HepG2 (cell line): Measurements from ENCODE around the gene NFAT5. TPM values are rescaled to one million over a fixed set of nuclear protein-coding genes. Genes with fewer than 3 reads are reported as not detected.

Experiments used
- ATAC-seq: fragments of 200-7000 bp; cut with Tn5 transposase; 3 replicates; pipeline ENCODE4 v1.9.1; 2020; ENCODE audit warnings: mild to moderate bottlenecking, moderate library complexity
- BruUV-seq: library from RNA; stranded (reverse); fragments of 400-500 nt; replicated peaks from 2 replicates; lab custom pipeline; 2021; lab: Mats Ljungman, UMichigan
- CTCF ChIA-PET: fragments of 300-600 bp; formaldehyde crosslinking; extraction: SDS; loops from one replicate; lab custom pipeline; 2021; ENCODE audit warnings: low total read pairs, inconsistent platforms, low intra/inter-chr PET ratio; lab: Yijun Ruan, JAX
- POLR2A ChIA-PET: fragments of 350-600 bp; sonication (Branson Sonifier 250); formaldehyde crosslinking; loops from one replicate; lab custom pipeline; 2020; ENCODE audit warnings: antibody characterized with exemption, inconsistent platforms; lab: Yijun Ruan, JAX
- DNase-seq: peaks from one replicate; pipeline ENCODE4 v3.0.0-alpha.2; 2015; ENCODE audit warnings: low spot score
- FAIRE-seq: peaks from 3 replicates; lab custom pipeline; 2011; peaks lifted over from hg19 to GRCh38; lab: Jason Lieb, UNC
- H2AFZ ChIP-seq: one replicate; pipeline ENCODE4 v1.6.1; 2011; ENCODE audit warnings: low read length, inconsistent platforms
- H3K27ac ChIP-seq: fragments of 300-600 bp; 3 replicates; pipeline ENCODE4 v1.8.0; 2011; ENCODE audit warnings: mixed run types, mild to moderate bottlenecking, mixed read lengths, low read length, inconsistent platforms; ENCODE audit not compliant: insufficient read depth; ENCODE audit errors: extremely low read length
- H3K27me3 ChIP-seq, 2 experiments: fragments of 200-600 bp in 1 of 2; 2 replicates in 1 of 2; 3 replicates in 1 of 2; pipeline versions ENCODE4 v1.6.0 to v1.8.0; 2011; ENCODE audit warnings: low read length in 2 of 2, mild to moderate bottlenecking in 2 of 2, moderate library complexity in 2 of 2, inconsistent platforms in 1 of 2; ENCODE audit not compliant: insufficient read depth in 2 of 2, control insufficient read depth in 1 of 2
- H3K36me3 ChIP-seq, 2 experiments: fragments of 200-600 bp in 1 of 2; replicated peaks in 1 of 2; 2 replicates in 1 of 2; 3 replicates in 1 of 2; pipeline versions ENCODE4 v1.5.1 to v1.8.0; 2011; ENCODE audit warnings: low read length in 2 of 2, inconsistent platforms in 1 of 2; ENCODE audit not compliant: insufficient read depth in 2 of 2, control insufficient read depth in 1 of 2
- H3K4me1 ChIP-seq: 2 replicates; pipeline ENCODE4 v1.5.1; 2012; ENCODE audit warnings: low read length, inconsistent platforms; ENCODE audit not compliant: insufficient read depth
- H3K4me2 ChIP-seq: 2 replicates; pipeline ENCODE4 v1.6.0; 2011; ENCODE audit warnings: low read depth, low read length, inconsistent platforms
- H3K4me3 ChIP-seq, 3 experiments: fragments of 200-600 bp in 1 of 3; sonication (generic), shearing (Covaris generic) in 1 of 3; replicated peaks in 1 of 3; 2 replicates each; pipeline ENCODE4 v1.5.1; 2011 to 2016; ENCODE audit warnings: low read length in 3 of 3, inconsistent platforms in 2 of 3, low read depth in 2 of 3, mild to moderate bottlenecking in 2 of 3, control low read depth in 1 of 3, mixed read lengths in 1 of 3; ENCODE audit not compliant: insufficient read depth in 1 of 3
- H3K79me2 ChIP-seq: one replicate; pipeline ENCODE4 v1.6.1; 2011; ENCODE audit warnings: low read length, inconsistent platforms; ENCODE audit not compliant: insufficient read depth
- H3K9ac ChIP-seq: 2 replicates; pipeline ENCODE4 v1.6.0; 2011; ENCODE audit warnings: mild to moderate bottlenecking, low read depth, low read length, inconsistent platforms; ENCODE audit not compliant: insufficient read depth
- H3K9me3 ChIP-seq: 2 replicates; pipeline ENCODE4 v1.5.1; 2012; ENCODE audit warnings: mild to moderate bottlenecking, low read length
- H4K20me1 ChIP-seq: 2 replicates; pipeline ENCODE4 v1.6.0; 2011; ENCODE audit warnings: inconsistent platforms, mild to moderate bottlenecking, low read length, moderate library complexity; ENCODE audit not compliant: insufficient read depth
- AGO2 ChIP-seq: fragments of 200-400 bp; formaldehyde crosslinking; optimal IDR thresholded peaks from 2 replicates; pipeline ENCODE3; 2017; ENCODE audit warnings: mild to moderate bottlenecking, low read depth, low read length, moderate library complexity
- ELF4 ChIP-seq: sonication (generic); formaldehyde crosslinking; IDR thresholded peaks from 2 replicates; pipeline ENCODE4 v1.5.0; 2020; ENCODE audit warnings: missing genetic modification reagents, mild to moderate bottlenecking, moderate library complexity, borderline replicate concordance
- GABPB1 ChIP-seq: IDR thresholded peaks from 2 replicates; pipeline ENCODE4 v1.6.1; 2016; ENCODE audit warnings: mild to moderate bottlenecking, missing genetic modification reagents, moderate library complexity, missing compliant biosample characterization
- GATAD1 ChIP-seq: IDR thresholded peaks from 2 replicates; pipeline ENCODE4 v1.6.1; 2016; ENCODE audit warnings: missing genetic modification reagents, missing compliant biosample characterization
- HMG20B ChIP-seq: conservative IDR thresholded peaks from 2 replicates; pipeline ENCODE4 v1.6.1; 2016; ENCODE audit warnings: missing genetic modification reagents, missing compliant biosample characterization
- HNRNPLL ChIP-seq: fragments of 200-400 bp; formaldehyde crosslinking; IDR thresholded peaks from 2 replicates; pipeline ENCODE4 v1.6.1; 2017; ENCODE audit warnings: mild to moderate bottlenecking, low read depth, low read length; ENCODE audit not compliant: poor library complexity, severe bottlenecking
- HOXD1 ChIP-seq: sonication (generic); formaldehyde crosslinking; IDR thresholded peaks from 2 replicates; pipeline ENCODE4 v1.5.0; 2020; ENCODE audit warnings: missing genetic modification reagents
- MIER3 ChIP-seq: IDR thresholded peaks from 2 replicates; pipeline ENCODE4 v1.6.1; 2016; ENCODE audit warnings: missing compliant biosample characterization, borderline replicate concordance
- PCBP1 ChIP-seq: fragments of 200-400 bp; formaldehyde crosslinking; IDR thresholded peaks from 2 replicates; pipeline ENCODE4 v1.6.1; 2017; ENCODE audit warnings: mild to moderate bottlenecking, low read depth, low read length, borderline replicate concordance
- PHF5A ChIP-seq: IDR thresholded peaks from one replicate; pipeline ENCODE4 v1.6.1; 2018; ENCODE audit warnings: low read depth, missing genetic modification reagents; ENCODE audit not compliant: unreplicated experiment
- POLR2G ChIP-seq: fragments of 200-400 bp; formaldehyde crosslinking; IDR thresholded peaks from 2 replicates; pipeline ENCODE4 v1.6.1; 2018; ENCODE audit warnings: mild to moderate bottlenecking, low read depth, low read length, moderate library complexity
- RBM22 ChIP-seq: fragments of 200-400 bp; formaldehyde crosslinking; optimal IDR thresholded peaks from 2 replicates; pipeline ENCODE3; 2017; ENCODE audit warnings: mild to moderate bottlenecking, low read length, moderate library complexity
- ZNF17 ChIP-seq: sonication (generic); formaldehyde crosslinking; IDR thresholded peaks from 2 replicates; pipeline ENCODE4 v1.5.0; 2020; ENCODE audit warnings: mild to moderate bottlenecking, missing genetic modification reagents
- ZNF207 ChIP-seq: fragments of 450-650 bp; IDR thresholded peaks from 2 replicates; pipeline ENCODE4 v1.6.1; 2016; ENCODE audit warnings: antibody characterized with exemption, borderline replicate concordance
- ZNF326 ChIP-seq: sonication (generic); formaldehyde crosslinking; IDR thresholded peaks from 2 replicates; pipeline ENCODE4 v1.4.0; 2020; ENCODE audit warnings: missing genetic modification reagents, borderline replicate concordance
- ZNF333 ChIP-seq: sonication (generic); formaldehyde crosslinking; IDR thresholded peaks from 2 replicates; pipeline ENCODE4 v1.4.0; 2020; ENCODE audit warnings: mild to moderate bottlenecking, missing genetic modification reagents, borderline replicate concordance
- ZNF619 ChIP-seq: sonication (generic); formaldehyde crosslinking; IDR thresholded peaks from 2 replicates; pipeline ENCODE4 v1.4.0; 2020; ENCODE audit warnings: mild to moderate bottlenecking, missing genetic modification reagents
- WGBS: methylation state at CpG from one replicate; pipeline ENCODE4 v1.1.6; 2017; ENCODE audit warnings: low lambda C conversion rate; 5-methylcytosine and 5-hydroxymethylcytosine counted together
- in situ Hi-C: cut with HindIII; loops from 2 replicates; pipeline ENCODE4 v1.10.0; 2017; ENCODE audit warnings: low pct_unique_long_range_greater_than_20kb; ENCODE audit not compliant: extremely low pct_ligation_motif_present
- intact Hi-C: fragments of 100-400 bp; cut with micrococcal nuclease; formaldehyde crosslinking; loops from one replicate; pipeline ENCODE4 v1.10.0; 2022; ENCODE audit not compliant: unreplicated experiment
- polyA plus RNA-seq, 8 experiments: library from polyadenylated mRNA; depleted of rRNA in 3 of 8; stranded (reverse) in 7 of 8; unstranded in 1 of 8; fragments of >200 nt; fragmentation: Illumina TruSeq in 4 of 8; extraction: Trizol in 4 of 8; gene quantifications; 2 replicates each; pipeline versions ENCODE4 v1.2.1 to v1.2.3, GENCODE V29; 2011 to 2016; ENCODE audit warnings: low read depth in 4 of 8, missing spikeins in 1 of 8, mixed read lengths in 1 of 8; ENCODE audit not compliant: insufficient read depth in 1 of 8
- total RNA-seq, 5 experiments: library from RNA; depleted of rRNA; stranded (reverse); fragments of >200 nt; fragmentation: Illumina TruSeq; extraction: Trizol; gene quantifications; 2 replicates each; pipeline ENCODE4 v1.2.3, GENCODE V29; 2016; ENCODE audit warnings: low read depth in 1 of 5

NFAT5 gene
- total and polyA plus RNA-seq, 2 of the 13 experiments (the other 11 are each of a cell fraction or from before 2014, with no cell fraction given): 20.5 to 54.3 TPM

DNA sequence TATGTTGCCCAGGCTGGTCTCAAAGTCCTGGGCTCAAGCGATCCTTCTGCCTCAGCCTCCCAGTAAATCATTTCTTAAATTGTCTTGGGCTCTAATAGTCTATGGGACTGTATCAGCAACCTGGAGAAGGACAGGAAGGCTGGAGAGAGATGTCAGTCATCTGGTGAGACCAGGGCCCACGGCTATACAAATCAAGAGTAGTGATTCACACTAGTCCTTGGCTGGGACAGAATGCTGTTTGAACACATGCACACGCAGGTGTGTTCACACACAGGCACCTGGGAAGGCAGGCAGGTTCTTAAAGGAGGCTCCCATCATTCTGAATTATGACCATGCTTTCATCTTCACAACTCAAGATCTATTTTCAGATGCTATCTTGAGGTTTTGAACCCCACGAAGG is 146.5 kb downstream of the NFAT5 start:
- no TSS peak for BruUV-seq
- FAIRE-seq (no peak), ATAC-seq (peak; percentile 4; the same call in 1 of the 3 replicates), DNase-seq (no peak)
- WGBS: 98% methylated on average over 4 of the region's 4 CpGs
- intact Hi-C loops: no loop called here
- CTCF ChIA-PET: no interaction called here
- Histone ChIP-seq H2AFZ (no peak overlapping the region), H3K27me3 (no peaks in the 10 kb centered on the region), H3K79me2 (no peaks in the 10 kb centered on the region), H3K4me2 (no peak overlapping the region), H4K20me1 (no peaks in the 10 kb centered on the region), H3K36me3 (peaks cover 23 to 63% of the 10 kb centered on the region in 2 experiments), H3K9me3 (no peaks in the 10 kb centered on the region), H3K9ac (no peak overlapping the region), H3K27ac (no peak overlapping the region), H3K4me3 (no peak overlapping the region), H3K4me1 (no peaks in the 10 kb centered on the region)
- in situ Hi-C loops: loop anchor here (5.0 kb wide), 1 partner anchor 40 kb away; the partner anchor contains the start of gene NOB1
- POLR2A ChIA-PET: interaction anchor here (1.2 to 1.4 kb wide), 2 partner anchors 12 to 14 kb away, joined by 3 to 4 read pairs; partner anchors contain the start of gene NQO1
- TF ChIP-seq ZNF619 (CRISPR knock-in tag) (no peak), AGO2 (no peak), RBM22 (peak; percentile 81)

DNA sequence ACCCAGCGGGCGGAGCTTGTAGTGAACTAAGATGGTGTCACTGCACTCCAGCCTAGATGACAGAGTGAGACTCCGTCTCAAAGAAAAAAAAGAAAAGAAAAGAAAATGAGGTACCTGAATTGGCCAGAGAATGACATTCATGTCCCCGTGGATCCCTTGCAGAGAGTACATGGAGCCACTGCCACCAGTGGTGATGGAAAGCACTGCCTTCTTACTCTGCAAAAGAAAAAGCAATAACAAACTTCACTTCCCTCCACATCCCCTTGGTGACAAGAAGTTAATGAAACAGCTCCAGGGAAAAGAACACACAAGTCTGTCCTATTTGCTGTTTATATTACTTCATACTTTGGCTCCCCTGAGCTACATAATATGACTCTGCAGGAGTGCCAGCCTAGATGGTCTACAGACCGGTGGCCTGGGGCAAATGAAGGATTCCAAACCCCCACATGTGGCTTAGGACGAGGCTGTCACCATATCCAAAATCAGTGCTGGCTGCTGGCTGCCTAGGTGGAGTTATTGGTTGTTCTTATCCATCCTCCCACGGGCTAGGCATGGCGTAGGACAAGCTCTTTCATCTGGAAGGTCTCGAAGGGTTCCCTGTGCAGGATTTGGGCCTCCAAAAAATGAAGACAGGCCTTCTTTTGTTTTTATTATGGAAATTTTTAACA is 147.3 kb downstream of the NFAT5 start:
- CTCF ChIA-PET: no interaction called here
- Histone ChIP-seq H3K4me1 (0 out of 2 replicates have a peak, but pooled peaks cover 1% of the 10 kb centered on the region), H4K20me1 (no peaks in the 10 kb centered on the region), H3K4me3 (no peak overlapping the region), H3K9me3 (no peaks in the 10 kb centered on the region), H2AFZ (no peak overlapping the region), H3K36me3 (peaks cover 24 to 68% of the 10 kb centered on the region in 2 experiments), H3K27ac (no peak overlapping the region), H3K9ac (no peak overlapping the region), H3K4me2 (no peak overlapping the region), H3K79me2 (no peaks in the 10 kb centered on the region), H3K27me3 (no peaks in the 10 kb centered on the region)
- POLR2A ChIA-PET: interaction anchor here (0.8 to 1.0 kb wide), 3 partner anchors 11 to 49 kb away, joined by 3 to 8 read pairs (median 3); partner anchors contain the start of genes NOB1 and WWP2
- ATAC-seq (peak; percentile 33), FAIRE-seq (no peak), DNase-seq (no peak)
- intact Hi-C loops: no loop called here
- in situ Hi-C loops: loop anchor here (5.0 kb wide), 1 partner anchor 39 kb away; the partner anchor contains the start of gene NOB1
- no TSS peak for BruUV-seq
- WGBS: 96% methylated on average over 9 of the region's 9 CpGs
- no peak for TF ChIP-seq ZNF207
- TF ChIP-seq ELF4 (CRISPR knock-in tag): no peak
- peak; percentile 74 for TF ChIP-seq RBM22
- no peak for TF ChIP-seq GABPB1
- TF ChIP-seq POLR2G: peak; percentile 25; the same call in 1 of the 2 replicates
- TF ChIP-seq GATAD1 (CRISPR knock-in tag): no peak
- no peak for TF ChIP-seq PHF5A (CRISPR knock-in tag)
- TF ChIP-seq ZNF333 (CRISPR knock-in tag): no peak
- no peak for TF ChIP-seq HMG20B (CRISPR knock-in tag)
- no peak for TF ChIP-seq MIER3 (CRISPR knock-in tag)
- TF ChIP-seq PCBP1: no peak
- no peak for TF ChIP-seq ZNF326 (CRISPR knock-in tag)
- TF ChIP-seq HOXD1 (CRISPR knock-in tag): no peak
- no peak for TF ChIP-seq HNRNPLL
- TF ChIP-seq AGO2: peak; percentile 27
- TF ChIP-seq ZNF17: no peak
